Left lung (tissue), 10 donors: ENCODE data around the gene PRPSAP1. TPM values are rescaled to one million over a fixed set of nuclear protein-coding genes. Genes with fewer than 3 reads are reported as not detected.

Experiments used
- ATAC-seq: fragments of 200-7000 bp; cut with Tn5 transposase; one replicate; pipeline ENCODE4 v1.9.1; 2020; ENCODE audit warnings: moderate library complexity
- DNase-seq, 4 donors: peaks; one replicate each; pipeline ENCODE4 v3.0.0-alpha.2; 2013 to 2020
- H3K27ac ChIP-seq, 2 donors: fragments of 200-600 bp; sonication (generic) in 1 of 2; one replicate each; pipeline versions ENCODE4 v1.5.0 to v1.8.0; 2020 to 2021
- H3K27me3 ChIP-seq, 2 donors: fragments of 200-600 bp; sonication (generic) in 1 of 2; one replicate each; pipeline versions ENCODE4 v1.5.0 to v1.8.0; 2020 to 2021
- H3K36me3 ChIP-seq, 2 donors: fragments of 200-600 bp; sonication (generic) in 1 of 2; one replicate each; pipeline versions ENCODE4 v1.5.0 to v1.8.0; 2020 to 2021
- H3K4me1 ChIP-seq, 2 donors: fragments of 200-600 bp; one replicate each; pipeline ENCODE4 v1.8.0; 2021
- H3K4me3 ChIP-seq, 2 donors: fragments of 200-600 bp; sonication (generic) in 1 of 2; one replicate each; pipeline versions ENCODE4 v1.5.0 to v1.8.0; 2020 to 2021; ENCODE audit warnings: mild to moderate bottlenecking in 1 of 2
- H3K9me3 ChIP-seq, 2 donors: fragments of 200-600 bp; sonication (generic) in 1 of 2; one replicate each; pipeline versions ENCODE4 v1.5.0 to v1.8.0; 2020 to 2021
- CTCF ChIP-seq, 2 donors: fragments of 200-600 bp; sonication (generic) in 1 of 2; IDR thresholded peaks; one replicate each; pipeline versions ENCODE4 v1.5.0 to v1.8.0; 2021; ENCODE audit warnings: antibody characterized with exemption in 2 of 2
- intact Hi-C, 2 donors: fragments of 100-400 bp; cut with DNase I; formaldehyde crosslinking; loops; one replicate each; pipeline versions ENCODE4 v1.11.2 to v1.14.2; 2022
- polyA plus RNA-seq, 6 donors: library from polyadenylated mRNA; unstranded; fragments of 120-200 nt; gene quantifications; one replicate each; pipeline ENCODE4 v1.2.1, GENCODE V29; 2013; ENCODE audit not compliant: insufficient read length in 6 of 6
- total RNA-seq, 2 donors: library from RNA; stranded (reverse); fragmentation: NEBNext Ultra II Directional; extraction: Animal tissue kit (Norgen Biotek cat#: 25700); gene quantifications; one replicate each; pipeline ENCODE4 v1.2.1, GENCODE V29; 2021
- donor health status: DM: no; HTN: yes; CAD: no.
- donor health status: DM: no; HTN: no; CAD: no.

PRPSAP1 gene
- total and polyA plus RNA-seq, 8 donors = 51.2 to 95.4 (median 81.9) TPM

GRCh38 chr17:76382803-76383545, 29.3 kb upstream of the PRPSAP1 start:
- intact Hi-C loops = no loop called here
- DNase-seq (peak in 2 of 4 donors; percentile 72 to 92), ATAC-seq (peak; percentile 51)
- Histone ChIP-seq H3K27ac (peak overlapping the region; percentile 80 to 92), H3K36me3 (peaks cover 0 to 14% of the 10 kb centered on the region in 2 donors), H3K27me3 (peaks cover 0 to 22% of the 10 kb centered on the region in 2 donors), H3K9me3 (no peaks in the 10 kb centered on the region), H3K4me3 (peak overlapping the region; percentile 60 to 73), H3K4me1 (peaks cover 28 to 66% of the 10 kb centered on the region in 2 donors)
- TF ChIP-seq CTCF (IDR thresholded peaks at IDR 0.05) = no peak

- H3K27me3 ChIP-seq = peaks cover 0 to 22% of the 10 kb centered on the region in 2 donors
- intact Hi-C loops = no loop called here
- peak overlapping the region; percentile 80 to 92 for H3K27ac ChIP-seq
- H3K9me3 ChIP-seq = no peaks in the 10 kb centered on the region
- no peak for TF ChIP-seq CTCF (IDR thresholded peaks at IDR 0.05)
- DNase-seq = peak in 2 of 4 donors; percentile 45 to 85
- peaks cover 28 to 63% of the 10 kb centered on the region in 2 donors for H3K4me1 ChIP-seq
- no peak for ATAC-seq
- H3K4me3 ChIP-seq = peak overlapping the region; percentile 60 to 73
- peaks cover 0 to 9% of the 10 kb centered on the region in 2 donors for H3K36me3 ChIP-seq
Observed at GRCh38 chr17:76382351-76382802, 28.7 kb upstream of the PRPSAP1 start.

GRCh38 chr17:76381633-76382350, 28.1 kb upstream of the PRPSAP1 start:
- Histone ChIP-seq H3K36me3 (peaks cover 0 to 3% of the 10 kb centered on the region in 2 donors), H3K9me3 (no peaks in the 10 kb centered on the region), H3K27ac (peak overlapping the region in 1 of 2 donors; percentile 92), H3K4me1 (peaks cover 28 to 58% of the 10 kb centered on the region in 2 donors), H3K27me3 (peaks cover 0 to 22% of the 10 kb centered on the region in 2 donors), H3K4me3 (peak overlapping the region in 1 of 2 donors; percentile 73)
- DNase-seq (peak in 2 of 4 donors; percentile 49 to 73), ATAC-seq (no peak)
- no peak for TF ChIP-seq CTCF (IDR thresholded peaks at IDR 0.05)
- intact Hi-C loops = no loop called here

GRCh38 chr17:76379646-76380376, 26.1 kb upstream of the PRPSAP1 start:
- DNase-seq = peak in 1 of 4 donors; percentile 24
- no peak for ATAC-seq
- Histone ChIP-seq H3K4me3 (no peak overlapping the region), H3K27ac (no peak overlapping the region), H3K36me3 (no peaks in the 10 kb centered on the region), H3K4me1 (peaks cover 12 to 44% of the 10 kb centered on the region in 2 donors), H3K27me3 (peaks cover 0 to 16% of the 10 kb centered on the region in 2 donors), H3K9me3 (no peaks in the 10 kb centered on the region)
- TF ChIP-seq CTCF (IDR thresholded peaks at IDR 0.05) = no peak
- intact Hi-C loops = no loop called here
